NOMO-1 (cell line): ENCODE measurements around the gene TTC39C.
"Not testable (repeated sequence)": the region's sequence is repeated elsewhere in the genome, so short reads cannot be mapped to it uniquely, and the experiment has no call there.

Experiments used
- DNase-seq, 2 experiments: peaks; one replicate each; lab custom pipeline; 2025; ENCODE audit not compliant: unreplicated experiment in 2 of 2; lab: John Stamatoyannopoulos, UW

The TTC39C gene

GRCh38 chr18:24015639-24016631 is 1.4 kb downstream of the TTC39C start:
- DNase-seq, result peak in 1 of 2 experiments; percentile 25

DNA sequence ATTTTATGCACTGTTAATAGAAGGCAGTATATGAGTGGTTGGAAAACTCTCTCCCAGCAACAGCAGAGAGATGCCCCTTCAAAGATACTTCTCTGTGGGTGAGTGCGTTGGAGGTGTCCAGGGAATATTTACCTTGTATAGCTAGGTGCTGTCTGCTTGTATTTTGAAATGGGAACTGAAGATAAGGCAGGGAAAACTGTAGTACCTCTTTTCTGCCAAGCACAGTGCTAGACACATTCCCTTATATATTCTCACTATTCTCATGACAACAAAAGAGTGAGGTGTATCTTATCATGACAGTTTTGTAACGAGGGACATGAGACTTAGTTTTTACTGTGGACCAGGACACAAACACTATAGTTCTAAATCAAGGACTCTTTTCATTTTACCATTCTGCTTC is 2.1 kb downstream of the TTC39C start:
- no peak for DNase-seq

DNA sequence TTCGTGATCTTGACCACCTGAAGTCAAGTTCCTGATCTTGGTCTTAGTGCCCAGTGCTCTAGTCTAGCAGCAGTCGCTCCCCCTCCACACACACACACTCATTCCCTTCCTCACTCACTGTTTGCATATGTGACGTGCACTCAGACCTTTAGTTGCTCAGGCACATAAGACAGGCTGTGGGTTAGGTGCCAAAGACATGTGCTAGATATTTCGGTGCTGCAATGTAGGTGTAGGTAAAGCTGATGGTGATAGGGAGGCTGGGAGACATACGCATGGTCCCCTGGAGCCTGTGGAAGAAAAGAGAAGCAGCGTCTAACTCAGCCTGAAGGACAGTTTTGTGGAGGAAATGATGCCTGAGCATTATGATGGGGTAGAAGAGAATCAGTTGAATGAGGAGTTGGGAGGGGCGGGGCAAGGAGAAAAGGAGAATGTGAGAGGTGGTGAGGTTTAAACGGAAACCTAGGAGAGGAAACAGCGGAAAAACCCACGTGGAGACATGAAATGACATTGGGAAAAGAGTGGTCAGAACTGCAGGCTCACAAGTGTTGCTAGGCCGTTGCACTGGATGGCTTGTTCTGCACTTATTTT is 3.8 kb downstream of the TTC39C start:
- DNase-seq, result peak in 1 of 2 experiments; percentile 45

DNA sequence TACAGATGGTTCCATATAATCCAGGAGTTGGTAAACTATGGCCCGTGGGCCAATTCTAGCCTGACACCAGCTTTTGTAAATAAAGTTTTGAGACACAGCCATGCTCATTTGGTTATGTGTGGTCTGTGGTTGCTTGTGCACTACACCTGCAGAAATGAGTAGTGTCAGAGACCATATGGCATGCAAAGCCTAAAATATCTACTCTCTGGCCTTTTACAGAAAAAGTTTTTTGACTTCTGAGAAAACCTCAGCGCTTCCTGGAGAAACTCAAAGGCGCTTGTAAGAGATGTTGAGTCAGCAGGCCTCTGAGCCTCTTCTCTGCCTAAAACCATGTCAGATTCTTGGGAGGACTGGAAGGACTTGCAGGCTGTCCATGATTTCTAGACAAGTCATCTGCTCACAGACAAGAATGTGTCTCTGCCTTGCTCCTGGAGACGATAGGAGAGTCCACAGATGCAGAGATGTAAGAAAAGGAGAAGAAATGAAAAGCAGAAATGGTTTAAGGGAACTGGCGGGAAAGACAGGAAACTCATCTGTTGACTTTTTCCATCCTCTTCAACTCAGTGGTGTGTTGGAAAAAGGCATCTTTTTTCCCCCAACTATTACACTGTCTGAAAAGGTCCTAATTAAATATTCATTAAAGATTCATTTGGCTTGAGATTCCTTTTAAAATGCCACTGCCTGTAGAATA is 5.2 kb downstream of the TTC39C start:
- peak in 1 of 2 experiments; percentile 56 for DNase-seq

GRCh38 chr18:24021505-24021904 is 7.0 kb downstream of the TTC39C start:
- peak in 1 of 2 experiments; percentile 5 for DNase-seq

DNA sequence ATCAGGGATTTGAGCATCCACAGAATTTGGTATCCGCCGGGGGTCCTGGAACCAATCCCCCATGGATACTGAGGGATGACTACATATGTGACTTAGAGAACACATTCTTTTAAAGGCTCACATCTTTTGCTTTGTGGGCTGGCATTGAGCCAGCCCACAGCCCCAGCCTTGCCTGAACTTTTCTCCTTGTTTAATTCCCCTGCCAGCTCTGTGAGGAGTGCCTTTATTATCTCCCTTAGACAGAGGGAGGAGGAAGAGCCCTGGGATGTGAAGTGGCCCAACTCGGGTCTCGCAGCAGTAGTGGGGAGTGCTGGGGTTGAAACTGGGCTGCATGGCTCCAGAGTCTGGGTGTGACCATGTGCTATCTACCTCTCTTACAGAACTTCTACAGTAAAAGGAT is 7.6 kb downstream of the TTC39C start:
- DNase-seq, result no peak

DNA sequence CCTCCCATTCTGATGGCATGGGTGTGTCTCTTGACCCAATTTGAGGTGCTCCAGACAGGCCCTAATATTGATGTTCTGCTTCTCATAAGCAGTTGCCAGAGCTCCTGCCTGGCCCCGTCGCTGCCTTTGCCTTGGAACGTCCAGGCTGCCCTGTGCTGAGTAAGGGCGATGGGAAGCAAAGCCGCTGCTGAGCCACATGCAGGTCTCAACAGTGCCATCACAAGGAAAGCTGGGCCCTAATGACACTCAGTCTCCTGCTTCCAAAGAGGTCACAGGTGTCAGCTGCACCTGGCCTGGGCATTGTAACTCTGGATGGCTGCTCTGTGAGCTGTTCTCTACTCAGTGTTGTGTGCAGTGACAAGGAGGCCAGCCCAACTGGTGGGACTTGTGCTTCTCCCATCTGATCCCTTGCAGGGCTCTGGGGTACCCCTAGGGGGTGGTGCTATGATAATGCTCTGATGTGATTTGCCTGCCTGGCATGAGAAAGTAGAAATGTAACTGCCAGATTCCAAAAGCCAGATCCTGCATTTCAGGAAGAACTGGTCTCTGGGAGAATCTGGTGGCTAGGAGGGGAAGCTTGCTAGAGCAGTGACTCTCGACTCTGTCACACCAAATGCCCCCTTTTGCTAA is 8.7 kb downstream of the TTC39C start:
- no peak for DNase-seq

GRCh38 chr18:24024425-24024824 is 9.9 kb downstream of the TTC39C start:
- DNase-seq, result no peak

GRCh38 chr18:24026457-24026856 is 11.9 kb downstream of the TTC39C start:
- DNase-seq, result no peak

- peak; percentile 60 to 83 for DNase-seq
Measured at GRCh38 chr18:24027156-24027827, 12.7 kb downstream of the TTC39C start.

DNA sequence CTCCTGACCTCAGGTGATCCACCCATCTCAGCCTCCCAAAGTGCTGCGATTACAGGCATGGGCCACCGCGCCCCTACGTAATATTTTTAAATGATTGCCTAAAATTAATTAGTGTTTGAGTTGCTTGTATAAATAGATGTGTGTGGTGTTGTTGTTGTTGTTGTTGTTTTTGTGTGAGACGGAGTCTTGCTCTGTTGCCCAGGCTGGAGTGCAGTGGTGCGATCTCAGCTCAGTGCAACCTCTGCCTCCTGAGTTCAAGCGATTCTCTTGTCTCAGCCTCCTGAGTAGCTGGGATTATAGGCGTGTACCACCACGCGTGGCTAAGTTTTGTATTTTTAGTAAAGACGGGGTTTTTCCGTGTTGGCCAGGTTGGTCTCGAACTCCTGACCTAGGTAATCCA is 14.4 kb downstream of the TTC39C start:
- DNase-seq, result not testable (repeated sequence)

DNA sequence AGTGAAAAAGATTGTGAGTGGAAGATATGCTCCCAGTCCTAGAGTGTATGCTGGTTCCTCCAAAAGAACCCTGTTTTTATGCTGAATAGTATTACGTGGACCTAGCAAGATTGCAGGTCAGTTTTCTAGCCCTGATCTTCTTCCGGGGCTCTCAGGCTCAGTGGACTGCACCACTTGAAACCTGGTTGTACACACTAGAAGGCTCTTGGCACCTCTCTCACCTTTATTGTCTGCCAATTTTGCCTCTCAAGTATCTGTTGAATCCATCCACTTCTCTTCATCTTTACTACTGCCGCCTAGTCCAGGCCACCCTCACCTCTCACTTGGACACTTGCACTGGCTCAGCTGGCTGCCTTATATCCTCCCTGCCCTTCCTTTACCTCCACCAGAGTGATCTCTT is 16.8 kb downstream of the TTC39C start:
- no peak for DNase-seq

DNA sequence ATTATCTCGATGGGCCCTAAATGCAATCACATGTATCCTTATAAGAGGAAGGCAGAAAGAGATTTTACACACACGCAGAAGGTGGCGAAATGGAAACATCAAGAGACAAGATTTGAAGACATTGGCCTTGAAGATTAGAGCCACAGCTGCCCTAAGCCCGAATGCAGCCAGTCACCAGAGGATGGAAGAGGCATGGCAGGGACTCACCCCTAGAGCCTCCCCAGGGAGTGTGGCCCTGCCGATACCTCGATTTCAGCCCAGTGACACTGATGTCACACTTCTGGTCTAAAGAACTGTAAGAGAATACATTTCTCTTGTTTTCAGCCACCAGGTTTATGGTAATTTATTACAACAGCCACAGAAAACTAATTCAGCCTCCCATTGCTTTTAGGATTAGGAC is 17.4 kb downstream of the TTC39C start:
- no peak for DNase-seq

- DNase-seq, result peak in 1 of 2 experiments; percentile 50
Measured at GRCh38 chr18:24033641-24034412, 19.3 kb downstream of the TTC39C start.

DNA sequence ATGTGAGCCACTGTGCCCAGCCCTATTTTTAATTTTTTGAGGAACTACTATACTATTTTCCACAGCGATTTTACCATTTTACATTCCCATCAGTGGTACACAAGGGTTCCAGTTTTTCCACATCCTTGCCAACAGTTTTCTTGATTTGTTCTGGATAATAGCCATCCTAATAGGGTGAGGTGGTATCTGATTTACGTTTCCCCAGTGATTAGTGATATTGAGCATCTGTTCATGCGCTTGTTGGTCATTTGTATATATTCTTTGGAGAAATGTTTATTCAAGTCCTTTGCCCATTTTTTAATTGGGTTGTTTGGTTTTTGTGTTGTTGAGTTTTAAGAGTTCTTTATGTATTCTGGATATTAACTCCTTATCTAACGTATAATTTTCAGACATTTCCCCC is 20.8 kb downstream of the TTC39C start:
- no peak for DNase-seq

DNA sequence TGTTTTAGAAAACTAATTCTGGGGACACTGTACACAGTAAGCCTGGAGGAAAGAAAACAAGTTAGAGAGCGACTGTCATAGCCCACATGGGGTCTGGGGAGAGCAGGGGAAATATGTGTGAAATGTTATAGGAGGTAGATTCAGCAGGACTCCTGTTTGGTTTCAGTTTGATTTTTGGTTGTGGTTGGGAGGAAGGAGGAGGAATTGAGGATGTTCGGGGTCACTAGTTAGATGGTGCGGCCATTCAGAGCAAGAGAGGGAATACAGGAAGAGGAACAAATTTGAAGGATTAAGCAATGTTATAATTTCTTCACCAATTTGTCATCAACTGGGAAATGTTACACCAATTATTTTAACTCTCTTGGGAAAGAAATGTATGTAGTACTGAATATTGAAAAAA is 25.1 kb downstream of the TTC39C start:
- DNase-seq, result peak; percentile 68 to 87

- peak in 1 of 2 experiments; percentile 44 for DNase-seq
Measured at GRCh38 chr18:24041691-24042090, 27.1 kb downstream of the TTC39C start.

DNA sequence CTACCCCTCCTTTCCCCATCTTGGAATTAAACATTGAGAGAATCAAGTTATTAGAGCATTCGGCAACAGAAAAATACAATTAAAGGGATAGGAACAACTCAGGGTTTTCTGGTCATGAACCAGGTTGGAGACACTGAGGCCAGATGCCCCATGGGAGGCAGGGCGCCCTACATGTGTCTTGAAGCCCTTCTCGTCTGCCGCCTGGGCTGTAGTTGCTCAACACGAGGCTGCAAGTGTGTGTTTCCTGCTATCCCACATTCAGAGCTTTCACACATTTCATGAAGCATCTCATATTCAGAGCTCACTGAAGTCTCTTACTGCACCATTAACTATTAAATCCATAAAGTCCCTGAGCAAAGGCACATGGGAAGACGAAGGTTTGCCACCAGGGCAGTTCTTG is 28.8 kb downstream of the TTC39C start:
- DNase-seq, result no peak

DNA sequence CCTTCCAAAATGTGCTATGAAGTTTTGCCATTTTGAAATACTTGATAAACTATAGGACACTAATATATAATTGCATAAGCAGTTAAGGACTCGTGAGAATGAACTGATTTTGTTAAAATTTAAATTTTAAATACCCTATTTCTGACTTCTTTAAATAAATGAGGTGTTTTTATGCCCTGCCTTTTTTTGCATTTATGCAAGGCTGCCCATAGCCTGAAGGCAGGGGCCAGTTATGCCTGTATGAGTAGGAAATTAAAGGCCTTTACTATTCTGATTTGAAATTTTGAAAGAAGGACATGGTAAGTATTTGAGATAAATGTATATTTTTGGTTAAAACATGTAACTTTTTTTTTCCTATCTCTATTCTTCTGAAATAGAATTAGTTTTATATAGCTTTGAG is 33.7 kb downstream of the TTC39C start:
- DNase-seq, result no peak

GRCh38 chr18:24049142-24049541 is 34.6 kb downstream of the TTC39C start:
- DNase-seq, result no peak
